OCI-LY3 (cell line): ENCODE measurements around the gene G6PC2.

ENCODE experiments used
- H2AFZ ChIP-seq: fragments of 200-600, 300-600 bp; shearing (Covaris generic); 2 replicates; pipeline ENCODE4 v1.6.0; 2014; ENCODE audit warnings: antibody characterized with exemption, low read depth, low read length
- H3K27ac ChIP-seq: fragments of 200-600, 300-600 bp; sonication (generic); 2 replicates; pipeline ENCODE4 v1.5.1; 2014; ENCODE audit warnings: mild to moderate bottlenecking, low read length, moderate library complexity, mixed read lengths
- H3K27me3 ChIP-seq: fragments of 200-600, 300-600 bp; sonication (generic); 2 replicates; pipeline ENCODE4 v1.6.1; 2014; ENCODE audit warnings: low read depth, low read length, mixed read lengths
- H3K36me3 ChIP-seq: fragments of 200-600, 300-600 bp; sonication (generic); replicated peaks from 2 replicates; pipeline ENCODE3; 2014; ENCODE audit warnings: low read depth, low read length, mixed read lengths
- H3K4me1 ChIP-seq: fragments of 300-600, 200-600 bp; sonication (generic); 2 replicates; pipeline ENCODE4 v1.6.1; 2014; ENCODE audit warnings: low read length, mixed read lengths
- H3K4me2 ChIP-seq: fragments of 200-600, 300-600 bp; sonication (generic); 2 replicates; pipeline ENCODE4 v1.6.1; 2014; ENCODE audit warnings: low read length, mixed read lengths
- H3K4me3 ChIP-seq: fragments of 300-600, 200-600 bp; sonication (generic); 2 replicates; pipeline ENCODE4 v1.5.1; 2014; ENCODE audit warnings: antibody characterized with exemption, mild to moderate bottlenecking, low read length, moderate library complexity
- H3K79me2 ChIP-seq: fragments of 300-600, 200-600 bp; shearing (Covaris generic); 2 replicates; pipeline ENCODE4 v1.6.1; 2014; ENCODE audit warnings: mild to moderate bottlenecking, low read length, mixed read lengths
- H3K9ac ChIP-seq: fragments of 300-600, 200-600 bp; shearing (Covaris generic); 2 replicates; pipeline ENCODE4 v1.6.0; 2014; ENCODE audit warnings: mild to moderate bottlenecking, low read length, moderate library complexity
- H3K9me3 ChIP-seq: fragments of 200-600, 300-600 bp; shearing (Covaris generic); 2 replicates; pipeline ENCODE4 v1.6.1; 2014; ENCODE audit warnings: low read length, mixed read lengths; ENCODE audit not compliant: insufficient read depth
- H4K20me1 ChIP-seq: fragments of 200-600, 300-600 bp; sonication (generic); 2 replicates; pipeline ENCODE4 v1.6.1; 2016; ENCODE audit warnings: low read length, mixed read lengths; ENCODE audit not compliant: insufficient read depth
- EZH2phosphoT487 ChIP-seq: fragments of 200-600 bp; shearing (Covaris generic); IDR thresholded peaks from 2 replicates; pipeline ENCODE4 v1.6.1; 2018; ENCODE audit warnings: antibody characterized with exemption, mixed run types, low read depth
- TF ChIP-seq, protein P1 (sequence below): fragments of 200-600, 300-600 bp; sonication (generic); IDR thresholded peaks from 2 replicates; pipeline ENCODE4 v1.5.1; 2014; ENCODE audit warnings: antibody characterized with exemption, low read length, low read depth

Gene G6PC2

DNA sequence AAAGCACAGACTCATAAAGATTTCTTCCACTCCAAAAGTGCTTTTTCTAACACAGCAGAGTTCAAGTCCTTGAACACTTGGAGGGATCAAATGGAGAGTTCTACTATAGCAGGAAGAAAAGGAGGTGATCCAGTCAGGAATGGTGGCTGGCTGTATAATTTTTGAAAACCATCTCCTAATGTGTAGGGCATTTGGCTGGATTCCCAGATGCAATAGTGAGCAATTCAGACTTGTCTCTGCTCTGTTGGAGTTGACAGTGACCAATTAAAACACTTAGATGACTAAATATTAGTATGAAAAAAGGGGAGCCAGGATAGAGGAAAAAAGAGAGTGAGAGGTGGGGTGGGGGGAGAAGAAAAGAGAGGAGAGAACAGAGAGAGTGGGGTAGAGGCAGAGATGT lies 5.3 kb upstream of the G6PC2 start:
- TF ChIP-seq EZH2phosphoT487 = no peak
- TF ChIP-seq, protein P1, sequence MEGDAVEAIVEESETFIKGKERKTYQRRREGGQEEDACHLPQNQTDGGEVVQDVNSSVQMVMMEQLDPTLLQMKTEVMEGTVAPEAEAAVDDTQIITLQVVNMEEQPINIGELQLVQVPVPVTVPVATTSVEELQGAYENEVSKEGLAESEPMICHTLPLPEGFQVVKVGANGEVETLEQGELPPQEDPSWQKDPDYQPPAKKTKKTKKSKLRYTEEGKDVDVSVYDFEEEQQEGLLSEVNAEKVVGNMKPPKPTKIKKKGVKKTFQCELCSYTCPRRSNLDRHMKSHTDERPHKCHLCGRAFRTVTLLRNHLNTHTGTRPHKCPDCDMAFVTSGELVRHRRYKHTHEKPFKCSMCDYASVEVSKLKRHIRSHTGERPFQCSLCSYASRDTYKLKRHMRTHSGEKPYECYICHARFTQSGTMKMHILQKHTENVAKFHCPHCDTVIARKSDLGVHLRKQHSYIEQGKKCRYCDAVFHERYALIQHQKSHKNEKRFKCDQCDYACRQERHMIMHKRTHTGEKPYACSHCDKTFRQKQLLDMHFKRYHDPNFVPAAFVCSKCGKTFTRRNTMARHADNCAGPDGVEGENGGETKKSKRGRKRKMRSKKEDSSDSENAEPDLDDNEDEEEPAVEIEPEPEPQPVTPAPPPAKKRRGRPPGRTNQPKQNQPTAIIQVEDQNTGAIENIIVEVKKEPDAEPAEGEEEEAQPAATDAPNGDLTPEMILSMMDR = no peak
- H3K79me2 ChIP-seq = no peaks in the 10 kb centered on the region

GRCh38 chr2:168896783-168897182 lies 4.3 kb upstream of the G6PC2 start:
- H3K9ac ChIP-seq = no peak overlapping the region
- no peaks in the 10 kb centered on the region for H3K9me3 ChIP-seq
- no peak overlapping the region for H3K4me3 ChIP-seq
- no peak overlapping the region for H2AFZ ChIP-seq
- no peak overlapping the region for H3K4me2 ChIP-seq
- H3K79me2 ChIP-seq = no peaks in the 10 kb centered on the region
- no peaks in the 10 kb centered on the region for H3K4me1 ChIP-seq
- no peak overlapping the region for H3K27ac ChIP-seq
- H3K36me3 ChIP-seq = no peaks in the 10 kb centered on the region
- no peaks in the 10 kb centered on the region for H4K20me1 ChIP-seq
- TF ChIP-seq EZH2phosphoT487 = no peak
- TF ChIP-seq, protein P1 = no peak
- H3K27me3 ChIP-seq = no peaks in the 10 kb centered on the region

More for the DNA sequence above, 5.3 kb upstream of the G6PC2 start:
- Histone ChIP-seq H3K4me3 (no peak overlapping the region), H3K9ac (no peak overlapping the region), H3K36me3 (no peaks in the 10 kb centered on the region), H4K20me1 (no peaks in the 10 kb centered on the region), H2AFZ (no peak overlapping the region), H3K9me3 (no peaks in the 10 kb centered on the region), H3K4me2 (no peak overlapping the region), H3K4me1 (peaks cover 2% of the 10 kb centered on the region), H3K27ac (no peak overlapping the region), H3K27me3 (no peaks in the 10 kb centered on the region)

DNA sequence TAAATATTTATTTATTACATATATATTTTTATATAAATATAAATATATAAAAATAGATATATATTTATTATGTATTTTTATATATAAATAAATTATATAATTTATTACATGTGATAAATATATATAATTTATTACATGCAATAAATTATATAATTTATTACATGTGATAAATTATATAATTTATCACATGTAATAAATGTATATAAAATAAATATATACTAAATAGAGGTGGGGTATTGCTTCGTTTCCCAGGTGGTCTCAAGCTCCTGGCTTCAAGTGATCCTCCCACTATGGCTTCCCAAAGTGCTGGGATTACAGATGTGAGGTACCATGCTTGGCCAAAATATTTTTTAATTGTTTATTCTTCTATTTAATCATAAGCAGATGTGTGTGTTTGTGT lies 3.6 kb upstream of the G6PC2 start:
- no peaks in the 10 kb centered on the region for H3K36me3 ChIP-seq
- no peaks in the 10 kb centered on the region for H4K20me1 ChIP-seq
- H3K4me2 ChIP-seq = no peak overlapping the region
- H2AFZ ChIP-seq = no peak overlapping the region
- H3K79me2 ChIP-seq = no peaks in the 10 kb centered on the region
- no peak overlapping the region for H3K4me3 ChIP-seq
- no peaks in the 10 kb centered on the region for H3K27me3 ChIP-seq
- no peak for TF ChIP-seq EZH2phosphoT487
- TF ChIP-seq, protein P1 = no peak
- no peak overlapping the region for H3K9ac ChIP-seq
- no peak overlapping the region for H3K27ac ChIP-seq
- no peaks in the 10 kb centered on the region for H3K4me1 ChIP-seq
- H3K9me3 ChIP-seq = no peaks in the 10 kb centered on the region

GRCh38 chr2:168903888-168904287 lies 2.8 kb downstream of the G6PC2 start:
- no peak overlapping the region for H2AFZ ChIP-seq
- H3K4me3 ChIP-seq = no peak overlapping the region
- H3K4me2 ChIP-seq = no peak overlapping the region
- H3K79me2 ChIP-seq = no peaks in the 10 kb centered on the region
- no peak overlapping the region for H3K27ac ChIP-seq
- no peaks in the 10 kb centered on the region for H3K36me3 ChIP-seq
- H4K20me1 ChIP-seq = no peaks in the 10 kb centered on the region
- H3K27me3 ChIP-seq = 0 out of 2 replicates have a peak, but pooled peaks cover 15% of the 10 kb centered on the region
- H3K9ac ChIP-seq = no peak overlapping the region
- no peaks in the 10 kb centered on the region for H3K4me1 ChIP-seq
- no peak for TF ChIP-seq EZH2phosphoT487
- TF ChIP-seq, protein P1 = no peak
- no peaks in the 10 kb centered on the region for H3K9me3 ChIP-seq
